ENCODE results near the gene OR4D11.
A peak's percentile ranks its signal among the peaks of the same experiment; 100 is the strongest.

OR4D11 gene

DNA sequence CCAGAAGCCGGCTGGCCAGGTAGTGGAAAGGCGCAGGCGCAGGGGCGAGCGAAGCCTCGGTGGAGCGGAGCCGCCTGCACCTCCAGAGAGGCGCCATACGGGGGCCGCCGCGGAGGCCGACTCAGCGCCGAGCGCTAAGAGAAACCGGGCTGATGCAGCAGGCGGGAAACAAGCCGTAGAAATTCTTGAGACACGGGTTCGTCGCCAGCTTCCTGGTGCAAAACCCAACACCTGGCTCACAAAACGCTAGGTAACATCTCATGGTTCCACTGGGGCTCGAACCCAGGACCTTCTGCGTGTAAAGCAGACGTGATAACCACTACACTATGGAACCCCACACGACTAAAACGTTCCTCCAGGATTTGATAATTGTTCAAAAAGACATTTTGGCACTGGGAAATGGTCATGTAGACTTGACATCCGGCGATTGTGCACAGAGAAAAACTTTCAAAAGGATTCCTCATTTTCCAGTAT lies 47.0 kb downstream of the OR4D11 start:
- DNase-seq, result peak; percentile 83

DNA sequence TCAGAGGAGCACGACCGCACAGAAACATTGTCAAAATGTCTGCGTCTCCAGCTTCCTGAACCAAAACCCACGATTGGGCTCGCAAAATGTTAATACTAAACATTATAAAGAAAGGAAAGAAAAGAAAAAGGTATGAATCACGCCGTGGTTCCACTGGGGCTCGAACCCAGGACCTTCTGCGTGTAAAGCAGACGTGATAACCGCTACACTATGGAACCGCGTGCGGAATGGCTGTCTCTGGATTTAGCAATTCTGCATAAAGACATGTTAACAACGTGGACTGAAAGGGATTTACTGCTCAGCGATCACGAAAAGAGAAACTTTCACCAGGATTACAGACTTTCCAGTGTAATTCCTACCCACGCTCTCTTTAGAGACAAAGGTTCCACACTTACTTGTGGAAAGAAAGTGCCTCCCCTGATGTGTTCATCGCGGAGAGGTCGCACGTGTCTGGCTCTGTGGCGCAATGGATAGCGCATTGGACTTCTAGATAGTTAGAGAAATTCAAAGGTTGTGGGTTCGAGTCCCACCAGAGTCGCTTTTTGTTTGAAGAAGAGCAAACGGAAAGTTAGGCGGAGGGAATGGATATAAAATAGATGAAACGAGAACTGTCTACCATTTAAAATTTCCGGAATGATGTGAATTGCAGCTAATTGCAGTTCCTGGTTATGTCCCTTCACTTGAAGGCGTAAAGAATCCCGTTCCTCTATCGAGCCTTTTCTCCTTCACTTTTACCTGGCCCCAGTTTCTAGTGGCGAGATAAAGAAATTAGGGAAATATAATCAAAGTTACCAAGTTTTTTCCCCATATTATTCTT lies 47.7 kb downstream of the OR4D11 start:
- DNase-seq, result peak; percentile 75

DNA sequence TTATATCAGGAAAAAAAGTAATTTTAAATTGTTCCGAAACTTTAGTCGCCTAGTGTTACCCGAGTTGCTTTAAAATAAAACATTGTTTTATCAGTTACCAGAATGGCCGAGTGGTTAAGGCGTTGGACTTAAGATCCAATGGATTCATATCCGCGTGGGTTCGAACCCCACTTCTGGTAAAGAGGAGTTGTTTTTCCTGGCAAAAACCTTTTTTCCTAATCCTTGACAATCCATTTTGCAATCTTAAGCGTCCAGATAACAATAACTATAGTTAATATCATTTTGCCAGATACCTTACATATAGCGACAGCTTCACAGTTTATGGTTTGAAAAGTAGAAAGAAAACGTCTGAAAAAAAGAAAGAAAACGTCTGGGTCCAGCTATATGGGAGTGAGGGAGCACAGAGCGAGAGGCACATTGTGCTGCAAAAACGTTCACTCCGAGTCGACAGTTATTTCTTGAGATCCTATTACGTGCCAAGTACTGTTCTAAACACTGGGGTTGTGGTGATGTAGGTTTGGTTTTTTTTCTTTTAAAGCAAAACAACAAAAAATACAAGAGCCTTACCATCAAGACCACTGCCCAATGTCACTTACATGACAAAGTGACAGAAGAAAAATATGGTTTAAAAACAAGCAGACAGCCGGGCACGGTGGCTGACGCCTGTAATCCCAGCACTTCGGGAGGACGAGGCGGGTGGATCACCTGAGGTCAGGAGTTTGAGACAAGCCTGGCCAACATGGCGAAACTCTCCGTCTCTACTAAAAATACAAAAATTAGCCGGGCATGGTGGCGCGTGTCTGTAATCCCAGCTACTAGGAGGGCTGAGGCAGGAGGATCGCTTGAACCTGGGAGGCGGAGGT lies 48.5 kb downstream of the OR4D11 start:
- no peak for DNase-seq

DNA sequence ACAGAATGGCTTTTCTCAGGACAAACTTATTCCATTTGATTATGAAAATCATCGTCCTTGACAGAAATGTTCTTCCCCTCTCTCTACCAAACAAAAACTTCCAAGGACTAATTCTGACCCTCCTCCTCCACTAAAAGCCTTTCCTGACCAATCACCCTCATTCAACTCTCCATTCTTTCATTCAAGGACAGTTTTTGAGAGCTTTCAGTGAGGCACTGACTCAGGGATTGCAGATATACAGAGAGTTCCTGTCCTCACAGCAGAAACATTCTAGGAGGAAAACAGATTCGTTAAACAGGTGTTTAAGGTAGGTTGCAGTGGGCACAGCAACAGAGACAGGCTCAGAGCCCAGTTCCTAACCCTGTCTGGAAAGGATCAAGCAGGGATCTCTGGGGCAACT lies 49.5 kb downstream of the OR4D11 start:
- no peak for DNase-seq

DNA sequence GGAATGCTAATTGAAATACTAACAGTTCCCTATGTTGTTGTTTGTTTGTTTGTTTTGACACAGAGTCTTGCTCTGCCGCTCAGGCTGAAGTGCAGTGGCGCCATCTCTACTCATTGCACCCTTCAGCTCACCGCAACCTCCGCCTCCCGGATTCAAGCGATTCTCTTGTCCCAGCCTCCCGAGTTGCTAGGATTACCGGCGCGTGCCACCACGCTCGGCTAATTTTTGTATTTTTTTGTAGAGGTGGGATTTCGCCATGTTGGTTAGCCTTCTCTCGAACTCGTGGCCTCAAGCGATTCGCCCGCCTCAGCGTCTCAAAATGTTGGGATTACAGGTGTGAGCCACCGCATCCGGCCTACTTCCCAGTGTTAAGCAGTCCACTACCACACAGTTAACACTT lies 49.9 kb downstream of the OR4D11 start:
- DNase-seq, result no peak

Data from activated CD8-positive, alpha-beta memory T cell treated with anti-CD3 and anti-CD28 coated beads, Interleukin-2, amount 50 U/mL, for 4 hours (primary cell).